GM18868 (cell line): Measurements from ENCODE around the gene RUNX2.

Source experiments
- ATAC-seq: cut with Tn5 transposase; IDR thresholded peaks from one replicate; pipeline ENCODE4 v1.9.1; 2021; ENCODE audit warnings: mild to moderate bottlenecking, moderate library complexity; ENCODE audit not compliant: unreplicated experiment

The RUNX2 gene

GRCh38 chr6:45431317-45432065 lies 103.4 kb downstream of the RUNX2 start:
- ATAC-seq: no peak

GRCh38 chr6:45432977-45433376 lies 104.8 kb downstream of the RUNX2 start:
- ATAC-seq: no peak

- ATAC-seq: no peak
These were observed 105.6 kb downstream of the RUNX2 start for GRCh38 chr6:45433533-45434380.

- ATAC-seq: no peak
These were observed 106.2 kb downstream of the RUNX2 start for GRCh38 chr6:45434381-45434700.

- peak; percentile 52 for ATAC-seq
These were observed 108.7 kb downstream of the RUNX2 start for GRCh38 chr6:45436544-45437438.

- ATAC-seq: no peak
These were observed 109.3 kb downstream of the RUNX2 start for GRCh38 chr6:45437439-45437815.

GRCh38 chr6:45438151-45438550 lies 110.0 kb downstream of the RUNX2 start:
- no peak for ATAC-seq

- no peak for ATAC-seq
These were observed 110.8 kb downstream of the RUNX2 start for GRCh38 chr6:45438849-45439406.

GRCh38 chr6:45439459-45439858 lies 111.3 kb downstream of the RUNX2 start:
- no peak for ATAC-seq

- no peak for ATAC-seq
These were observed 111.8 kb downstream of the RUNX2 start for GRCh38 chr6:45439861-45440388.

- no peak for ATAC-seq
These were observed 113.8 kb downstream of the RUNX2 start for GRCh38 chr6:45441851-45442453.

GRCh38 chr6:45442716-45443115 lies 114.6 kb downstream of the RUNX2 start:
- ATAC-seq: no peak

- ATAC-seq: no peak
These were observed 117.2 kb downstream of the RUNX2 start for GRCh38 chr6:45445364-45445748.

GRCh38 chr6:45445749-45446549 lies 117.8 kb downstream of the RUNX2 start:
- ATAC-seq: no peak

- no peak for ATAC-seq
These were observed 118.9 kb downstream of the RUNX2 start for GRCh38 chr6:45447005-45447404.

- no peak for ATAC-seq
These were observed 119.6 kb downstream of the RUNX2 start for GRCh38 chr6:45447716-45448115.

GRCh38 chr6:45448417-45449389 lies 120.6 kb downstream of the RUNX2 start:
- no peak for ATAC-seq

GRCh38 chr6:45450132-45450531 lies 122.0 kb downstream of the RUNX2 start:
- no peak for ATAC-seq
